Stimulated activated CD4-positive, alpha-beta T cell treated with anti-CD3 and anti-CD28 coated beads, Interleukin-2, amount 100 ng/mL, for 48 hours (primary cell): ENCODE results near the gene PPP2R2B.

ENCODE experiments used
- DNase-seq, 2 donors: peaks; one replicate each; pipeline ENCODE4 v3.0.0-alpha.2; 2020

The PPP2R2B gene

DNA sequence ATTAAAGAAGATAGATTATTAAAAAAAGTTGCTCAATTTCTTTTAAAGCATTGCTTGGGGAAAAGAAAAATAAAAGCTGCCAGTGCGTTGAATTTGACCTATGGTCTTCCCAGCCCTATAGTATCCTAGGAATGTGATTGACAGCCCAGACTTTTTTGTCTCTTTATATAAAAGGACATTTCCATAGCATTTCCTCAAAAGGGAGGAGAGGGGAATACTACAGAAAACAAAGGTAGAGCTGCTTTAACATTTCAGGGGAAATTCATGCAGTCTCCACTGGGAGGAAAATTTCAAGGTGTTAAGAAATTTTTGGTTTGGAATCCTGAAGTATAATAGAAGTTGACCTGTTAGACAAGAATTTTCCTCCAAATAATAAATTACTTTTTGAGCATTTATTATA lies 344.7 kb downstream of the PPP2R2B start:
- DNase-seq = no peak

- peak; percentile 71 to 74 for DNase-seq
Observed at GRCh38 chr5:146533260-146533857, 345.2 kb downstream of the PPP2R2B start.
